GM21515 (cell line): ENCODE measurements around the gene HDAC3.
"Not testable (repeated sequence)": the region's sequence is repeated elsewhere in the genome, so short reads cannot be mapped to it uniquely, and the experiment has no call there.

Experiments
- ATAC-seq: cut with Tn5 transposase; IDR thresholded peaks from one replicate; pipeline ENCODE4 v1.9.1; 2021; ENCODE audit not compliant: unreplicated experiment

The HDAC3 gene

DNA sequence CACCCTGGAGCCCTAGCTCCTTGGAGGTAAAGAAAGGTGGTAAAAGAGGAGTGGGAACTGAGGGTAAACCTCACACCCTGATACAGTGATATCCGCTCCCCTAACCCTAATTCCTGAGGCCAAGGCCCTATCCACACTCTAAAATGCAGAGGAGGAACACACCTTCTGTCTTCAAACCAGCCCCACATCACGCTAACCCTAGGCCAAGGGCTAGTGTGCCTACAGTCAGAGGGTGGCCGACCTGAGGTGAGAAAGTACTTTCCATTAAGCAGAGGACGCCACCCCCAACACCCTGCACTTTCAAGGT is 590 bp downstream of the HDAC3 start:
- no peak for ATAC-seq

DNA sequence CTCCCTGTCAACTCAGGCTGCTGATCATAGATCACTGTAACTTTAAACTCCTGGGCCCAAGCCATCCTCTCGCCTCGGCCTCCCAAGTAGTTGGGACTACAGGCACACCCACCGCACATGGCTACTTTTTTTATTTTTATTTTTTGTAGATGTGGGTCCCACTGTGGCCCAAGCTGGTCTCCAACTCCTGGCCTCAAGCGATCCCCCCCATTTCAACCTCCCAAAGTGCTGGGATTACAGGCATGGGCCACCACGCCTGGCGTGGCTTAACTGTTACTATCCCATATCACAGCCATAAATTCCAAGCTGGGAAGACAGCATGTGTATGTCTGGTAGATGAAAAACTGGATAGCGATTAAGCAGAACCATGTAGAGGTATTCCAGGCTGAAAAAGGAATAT is 1.0 kb downstream of the HDAC3 start:
- no peak for ATAC-seq

DNA sequence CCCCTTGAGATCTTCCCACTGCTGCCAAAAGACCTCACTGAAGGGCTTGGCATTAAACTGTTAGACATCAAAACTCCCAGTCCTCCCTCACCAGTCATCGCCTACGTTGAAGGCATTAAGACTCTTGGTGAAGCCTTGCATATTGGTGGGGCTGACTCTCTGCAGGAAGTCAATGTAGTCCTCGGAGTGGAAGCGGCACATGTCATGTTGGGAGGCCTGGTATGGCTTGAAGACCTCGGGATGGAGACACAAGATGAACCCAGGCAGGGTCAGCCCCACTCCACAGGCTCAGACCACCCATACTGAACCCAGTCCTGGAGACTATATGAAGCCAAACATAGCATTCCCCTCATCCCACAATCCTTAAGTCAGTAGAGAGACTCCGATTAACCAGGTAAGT is 1.9 kb downstream of the HDAC3 start:
- ATAC-seq = no peak

DNA sequence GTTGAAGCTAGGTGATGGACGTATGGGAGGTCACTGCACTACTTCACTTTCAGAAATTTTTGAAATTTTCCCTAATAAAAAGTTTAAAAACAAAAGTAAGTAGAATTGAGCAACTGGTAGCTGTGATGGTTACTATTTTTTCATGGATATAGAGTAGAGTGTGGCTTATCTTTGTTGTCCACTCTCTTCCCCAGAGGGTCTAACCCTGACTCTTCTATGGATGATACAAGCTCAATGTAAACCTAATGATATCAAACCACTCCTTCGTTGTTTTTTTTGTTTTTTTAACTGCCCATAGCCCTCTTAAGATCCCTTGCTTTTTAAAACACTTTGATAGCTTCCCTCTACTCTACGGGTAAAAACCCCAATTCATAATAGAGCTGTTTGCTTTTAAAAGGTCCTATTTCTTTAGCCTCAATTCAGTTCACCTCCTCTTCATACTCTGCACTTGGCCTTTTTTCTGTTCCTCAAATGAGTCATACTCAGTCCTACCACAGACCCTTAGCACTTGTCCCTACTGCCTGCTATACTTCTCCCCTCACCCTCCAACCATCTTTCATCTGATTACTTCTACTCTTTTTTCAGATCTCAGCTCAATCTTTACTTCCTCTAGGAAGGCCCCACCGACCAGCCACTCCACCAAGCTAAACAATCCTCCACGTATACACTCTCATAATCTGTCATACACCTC is 2.6 kb downstream of the HDAC3 start:
- ATAC-seq = peak; percentile 67

DNA sequence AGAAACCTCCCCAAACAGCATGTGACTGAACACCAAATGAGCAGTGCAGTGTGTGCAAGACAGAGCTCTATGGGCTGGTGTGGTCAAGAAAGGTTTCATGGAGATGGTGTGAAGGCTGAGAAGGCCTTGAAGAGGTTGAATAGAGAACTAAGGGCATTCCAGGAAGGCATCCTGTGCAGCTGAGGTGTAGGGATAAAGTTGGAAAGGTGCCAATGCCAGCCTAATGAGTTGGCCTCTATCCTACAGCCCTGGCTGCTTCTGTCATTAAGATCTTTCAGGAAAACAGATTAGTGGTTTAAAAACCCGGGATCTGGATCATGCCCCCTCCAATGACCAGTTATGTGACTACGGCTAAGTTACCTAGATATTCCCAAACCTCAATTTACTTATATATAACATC is 4.0 kb downstream of the HDAC3 start:
- no peak for ATAC-seq

DNA sequence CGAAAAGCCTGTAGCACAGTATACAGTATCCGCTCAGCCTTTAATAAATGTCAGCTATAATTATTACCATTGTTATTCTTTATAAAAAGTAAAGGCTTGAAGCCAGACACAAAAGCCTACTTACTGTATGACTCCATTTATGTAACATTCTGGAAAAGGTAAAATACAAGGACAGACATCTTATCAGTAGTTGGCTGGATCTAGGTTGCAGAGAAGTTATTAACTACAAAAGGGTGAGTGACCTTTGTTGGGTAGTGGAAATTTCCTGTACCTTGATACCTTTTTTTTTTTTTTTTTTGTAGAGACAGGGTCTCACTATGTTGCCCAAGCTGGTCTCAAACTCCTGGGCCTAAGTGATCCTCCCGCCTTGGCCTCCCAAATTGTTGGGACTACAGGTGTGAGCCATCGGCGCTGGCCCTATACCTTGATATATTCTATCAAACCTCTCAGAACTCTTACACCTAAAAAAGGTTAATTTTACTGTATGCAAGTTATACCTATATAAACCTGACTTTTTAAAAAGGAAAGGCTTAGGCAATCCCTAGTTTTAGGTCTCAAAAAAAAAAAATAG is 6.0 kb downstream of the HDAC3 start:
- no peak for ATAC-seq

DNA sequence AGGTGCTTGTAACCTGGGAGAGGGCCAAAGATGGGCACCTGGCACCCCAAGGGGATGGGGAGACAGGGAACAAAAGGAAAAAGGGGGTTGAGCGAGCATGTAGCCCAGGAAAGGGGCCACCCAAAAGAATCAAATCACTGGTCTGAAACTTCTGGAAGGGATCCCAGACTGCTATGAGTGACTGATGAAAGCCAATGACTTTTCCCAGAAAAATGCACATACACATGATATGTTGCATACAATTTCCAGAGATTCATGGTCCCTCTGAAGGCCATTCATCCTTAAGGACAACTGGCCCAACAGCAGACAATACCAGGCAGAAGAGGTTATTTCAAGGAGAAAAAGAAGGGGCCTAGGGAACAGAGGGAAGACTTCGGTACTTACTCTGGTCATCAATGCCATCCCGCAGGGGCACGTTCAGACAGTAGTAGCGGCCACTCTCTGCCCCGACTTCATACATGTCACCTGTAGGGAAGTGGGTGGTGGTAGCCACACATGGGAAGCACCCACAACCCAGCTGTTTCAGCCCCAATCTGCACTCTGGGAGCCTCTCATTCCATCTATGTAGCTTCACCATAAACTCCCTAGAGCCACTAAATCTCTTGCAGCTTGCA is 8.4 kb downstream of the HDAC3 start:
- no peak for ATAC-seq

DNA sequence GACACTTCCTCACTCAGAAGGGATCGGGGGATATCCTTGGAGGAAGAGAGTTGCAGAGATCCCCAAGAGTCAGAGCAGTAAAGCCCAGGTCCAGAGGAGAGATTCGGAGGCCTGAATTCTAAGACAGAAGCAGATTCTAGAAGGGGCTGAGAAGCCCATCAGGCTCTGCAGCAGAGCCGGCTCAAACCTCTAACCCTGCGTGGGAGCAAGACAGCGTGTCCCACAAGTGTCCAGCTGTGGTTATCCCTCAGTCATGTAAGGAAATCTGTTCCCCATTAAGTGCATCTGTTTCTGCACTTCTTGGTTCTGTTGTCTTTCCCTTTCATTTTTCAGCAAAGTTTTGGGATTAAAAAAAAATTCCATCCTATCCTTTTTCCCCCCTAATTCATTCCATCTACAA is 13.0 kb downstream of the HDAC3 start:
- ATAC-seq = no peak

DNA sequence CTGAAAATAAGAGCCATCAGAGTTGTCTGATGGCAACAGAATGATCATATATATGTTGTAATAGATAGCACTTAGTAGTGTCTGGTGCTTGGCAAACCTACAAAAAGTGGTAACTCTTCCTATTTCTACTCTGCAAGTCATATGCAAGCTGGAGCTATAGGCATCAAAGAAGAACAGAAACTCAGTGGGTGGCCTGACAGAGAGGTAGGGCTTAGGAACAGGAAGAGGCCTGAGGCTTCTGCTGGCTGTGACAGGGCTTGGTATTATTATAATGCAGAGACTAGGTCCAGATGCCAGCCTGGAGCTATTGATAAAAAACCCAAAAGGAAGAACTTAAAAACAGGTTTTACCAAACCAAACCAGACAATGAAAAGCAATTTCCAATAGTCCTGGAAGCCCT is 13.5 kb downstream of the HDAC3 start:
- ATAC-seq = peak; percentile 55

DNA sequence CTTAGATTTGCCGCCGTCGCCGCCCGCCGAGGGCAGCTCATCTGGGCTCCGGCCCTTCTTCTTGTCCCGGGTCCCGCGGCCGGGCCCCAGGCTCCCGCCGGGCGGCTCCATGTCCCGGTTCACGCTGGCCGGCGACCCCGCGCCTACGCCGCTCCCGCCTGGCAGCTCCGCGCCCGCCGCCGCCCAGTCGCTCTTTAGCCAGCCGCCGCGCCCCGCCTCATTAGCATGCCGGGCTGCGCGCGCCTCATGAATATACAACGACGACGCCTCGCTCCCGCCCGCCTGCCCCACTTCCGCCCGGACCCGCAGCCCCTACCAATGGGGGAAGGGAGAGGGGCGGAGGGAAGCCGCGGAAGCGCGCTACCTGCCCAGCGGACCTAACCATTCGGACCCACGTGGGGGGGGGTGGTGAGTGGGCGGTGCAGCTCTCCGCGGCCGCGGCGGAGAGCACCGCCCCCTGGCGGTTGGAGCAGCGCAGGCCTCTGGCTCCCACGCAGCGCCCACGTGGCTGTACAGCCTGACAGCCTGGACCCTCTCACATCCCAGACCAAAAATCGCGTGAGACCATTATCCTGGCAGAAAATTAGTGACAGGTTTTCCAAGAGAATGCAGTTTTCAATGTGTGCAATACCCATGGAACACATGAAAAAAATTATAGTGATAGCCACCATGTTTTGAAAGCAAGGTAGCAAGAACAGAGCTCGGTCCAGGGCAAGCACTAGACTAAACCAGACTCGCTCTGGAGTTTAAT is 17.7 kb downstream of the HDAC3 start, which contains the start of gene DIAPH1:
DIAPH1 (minus strand) TSS at position 197 of the 751 bp plus-strand sequence; CDS start at position 111, 86 bp downstream.
- ATAC-seq = peak; percentile 81

DNA sequence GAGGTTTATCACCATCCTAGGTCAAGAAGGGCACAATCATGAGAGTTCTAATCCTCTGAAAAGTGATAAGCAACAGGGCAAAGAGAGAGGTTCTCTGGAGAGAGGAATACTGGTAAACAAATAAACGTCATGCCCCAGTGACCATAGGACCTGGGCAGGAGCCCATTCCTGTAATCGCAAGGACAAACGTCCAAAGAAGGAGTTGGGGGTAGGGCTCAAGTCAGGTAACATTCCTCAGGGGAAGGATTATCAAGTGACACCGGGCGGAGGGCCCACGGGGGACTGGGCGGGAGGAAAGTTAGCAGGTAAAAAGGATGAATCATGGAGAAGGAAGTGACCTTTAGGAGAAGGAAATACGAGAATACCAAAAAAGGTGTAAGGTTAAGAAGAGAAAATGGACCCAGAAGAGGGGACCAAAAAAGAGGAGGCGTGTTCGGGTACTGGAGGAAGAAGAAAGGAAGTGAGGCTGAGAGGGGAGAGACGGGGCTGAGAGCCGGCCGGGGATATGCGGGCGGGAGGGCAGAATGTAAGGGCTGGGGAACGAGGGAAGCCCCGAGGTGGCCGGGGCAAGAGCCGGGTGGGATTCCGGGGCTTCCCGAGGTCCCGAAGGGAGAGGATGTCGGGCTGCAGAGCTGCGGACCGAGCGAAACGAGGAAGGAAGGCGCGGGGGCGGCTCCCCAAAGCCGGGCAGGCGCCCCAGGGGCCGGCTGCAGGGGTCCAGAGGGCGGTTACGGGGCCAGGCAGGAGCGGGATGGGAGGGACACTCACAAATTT is 18.4 kb downstream of the HDAC3 start:
- ATAC-seq = peak; percentile 28

DNA sequence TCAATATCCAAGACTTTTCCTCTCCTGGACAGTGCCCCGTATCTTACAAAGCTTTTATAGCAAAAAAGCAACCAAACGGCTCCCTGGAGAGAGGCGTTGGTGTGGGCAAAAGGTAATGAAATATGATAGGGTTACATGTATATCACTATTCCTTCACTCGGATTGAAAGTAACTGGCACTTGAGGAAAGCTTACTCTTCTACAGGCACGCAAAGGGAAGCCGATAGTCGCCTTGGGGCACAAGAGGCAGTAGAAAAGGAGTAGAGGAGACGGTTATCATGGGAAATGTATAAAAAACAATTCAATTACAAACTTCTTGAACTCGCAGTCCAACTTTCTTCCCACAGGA is 19.0 kb downstream of the HDAC3 start:
- no peak for ATAC-seq

DNA sequence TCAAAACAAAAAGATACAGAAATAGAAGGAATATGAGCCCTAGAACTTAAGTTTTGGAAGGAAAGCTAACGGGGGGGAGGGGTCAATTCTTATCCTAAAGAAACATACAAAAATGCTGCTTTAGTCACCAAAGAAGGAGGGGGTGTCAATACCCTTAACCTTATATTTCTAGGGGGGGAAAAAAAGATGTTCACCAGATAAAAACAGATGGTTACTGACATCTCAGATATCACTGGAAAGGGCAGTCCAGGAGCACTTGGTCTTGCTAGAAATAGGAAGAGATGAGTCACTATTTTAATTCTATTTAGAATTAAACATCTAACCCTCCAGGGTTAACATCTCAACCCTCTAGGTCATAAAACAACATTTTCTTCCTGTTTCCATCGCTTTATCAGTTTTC is 19.5 kb downstream of the HDAC3 start:
- no peak for ATAC-seq

DNA sequence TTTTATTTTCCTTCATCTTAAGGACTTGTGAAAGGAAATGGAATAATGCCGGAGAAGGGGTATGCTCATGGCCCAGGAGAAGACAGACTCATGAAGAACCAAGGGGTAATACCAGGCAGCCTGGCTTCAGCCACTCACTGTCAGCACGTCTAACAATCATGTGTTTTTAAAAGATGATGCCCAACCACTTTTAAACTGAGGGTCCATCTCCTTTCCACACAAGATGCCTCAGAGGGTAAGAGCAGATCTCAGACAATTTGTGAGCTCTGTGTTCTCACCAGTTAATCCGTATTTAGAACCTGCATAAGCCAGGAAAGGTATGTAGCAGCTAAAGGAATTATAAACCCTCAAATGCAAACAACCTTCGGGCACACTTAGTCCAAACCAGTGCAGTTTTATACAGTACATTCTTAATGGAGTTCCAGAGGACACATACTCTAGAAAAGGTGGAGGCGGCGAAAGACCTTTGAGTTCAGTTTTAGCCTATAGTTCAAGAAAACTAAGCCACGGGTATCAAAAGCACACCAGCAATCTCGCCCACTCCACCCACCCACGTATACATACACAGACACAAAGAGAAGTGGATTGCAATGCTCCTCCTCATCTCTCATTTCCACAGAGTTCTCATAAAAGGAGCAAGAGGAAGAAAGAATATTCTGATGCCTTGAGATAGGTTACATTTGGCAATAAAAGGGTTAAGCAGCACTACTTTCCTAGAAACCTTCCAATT is 20.5 kb downstream of the HDAC3 start:
- ATAC-seq = no peak

DNA sequence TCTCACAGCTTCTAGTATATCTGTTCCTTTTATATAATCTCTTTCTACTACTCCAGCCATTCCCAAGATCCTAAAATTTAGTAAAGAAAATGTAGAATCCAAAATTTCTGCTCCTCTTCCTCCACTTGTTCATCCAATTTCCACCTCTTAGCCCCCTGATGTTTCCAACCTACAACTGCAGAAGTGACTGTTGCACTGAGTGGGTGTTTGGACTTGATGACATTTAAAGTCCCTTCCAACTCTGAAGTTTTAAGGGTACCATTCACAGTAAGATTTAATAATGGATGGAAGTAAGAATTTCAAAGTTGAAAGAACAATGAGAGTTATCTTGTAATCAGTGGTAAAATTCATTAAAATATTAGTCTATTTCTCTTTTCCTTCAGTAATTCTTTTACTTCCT is 23.3 kb downstream of the HDAC3 start:
- ATAC-seq = no peak

DNA sequence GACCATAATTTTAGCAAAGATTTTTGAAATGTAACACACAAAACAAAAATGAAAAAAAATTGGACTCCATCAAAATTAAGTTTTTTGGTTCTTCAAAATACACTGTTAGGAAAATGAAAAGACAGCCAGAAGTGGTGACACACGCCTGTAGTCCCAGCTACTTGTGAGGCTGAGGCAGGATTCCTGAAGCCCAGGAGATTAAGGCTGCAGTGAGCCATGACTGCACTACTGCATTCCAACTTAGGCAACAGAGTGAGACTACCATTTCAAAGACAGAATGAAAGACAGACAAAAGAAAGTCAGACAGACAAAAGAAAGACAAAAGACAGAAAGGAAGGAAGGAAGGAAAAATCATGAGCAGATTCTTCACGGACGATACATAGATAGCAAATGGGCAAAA is 25.4 kb downstream of the HDAC3 start:
- ATAC-seq = no peak

DNA sequence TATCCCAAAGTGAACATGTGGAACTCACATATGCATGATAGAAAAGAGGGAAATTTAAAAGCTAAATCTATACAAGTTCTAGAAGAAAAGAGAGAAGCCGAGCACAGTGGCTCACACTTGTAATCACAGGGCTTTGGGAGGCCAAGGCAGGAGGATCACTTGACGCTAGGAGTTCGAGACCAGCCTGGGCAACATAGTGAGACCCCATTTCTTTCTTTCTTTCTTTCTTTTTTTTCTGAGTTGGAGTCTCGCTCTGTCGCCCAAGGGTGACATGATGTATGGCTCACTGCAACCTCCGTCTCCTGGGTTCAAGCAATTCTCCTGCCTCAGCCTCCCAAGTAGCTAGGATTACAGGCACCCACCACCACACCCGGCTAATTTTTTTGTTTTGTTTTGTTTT is 26.7 kb downstream of the HDAC3 start:
- not testable (repeated sequence) for ATAC-seq

DNA sequence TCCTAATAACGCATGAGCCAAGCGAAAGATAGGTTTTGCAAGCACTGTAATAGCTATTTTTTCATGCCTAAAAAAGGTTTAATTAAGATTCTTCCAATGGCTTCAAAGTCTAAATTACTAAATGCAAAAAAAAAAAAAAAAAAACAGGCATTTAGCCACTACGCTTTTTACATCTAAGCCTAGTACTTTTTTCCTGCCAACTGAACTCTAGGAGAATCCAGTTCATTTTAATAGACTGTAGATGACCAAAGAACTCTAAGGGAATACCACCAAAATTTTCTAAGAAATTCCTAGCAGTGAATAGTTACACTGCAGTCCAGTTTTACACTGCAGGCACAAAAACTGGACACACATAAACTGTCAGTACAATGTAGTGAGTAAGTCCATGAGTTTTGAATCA is 27.6 kb downstream of the HDAC3 start:
- ATAC-seq = no peak

DNA sequence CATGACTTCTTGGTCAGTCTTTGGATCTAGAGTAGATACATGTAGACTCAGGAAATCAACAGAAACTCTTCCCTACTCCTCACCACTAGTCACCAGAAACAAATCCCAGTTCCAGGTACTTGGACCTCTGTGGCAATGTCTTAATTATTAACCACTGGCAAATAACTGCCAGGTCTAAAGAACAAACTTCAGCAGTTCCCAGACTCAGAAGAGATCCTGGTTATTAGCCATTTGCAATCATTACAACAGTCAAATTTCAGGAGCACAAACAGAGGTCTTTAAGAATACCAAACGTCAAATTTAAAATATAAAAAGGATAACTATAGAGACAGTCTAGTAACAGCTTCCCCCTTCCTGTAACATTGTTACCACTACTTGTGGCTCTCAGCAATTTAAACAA is 28.1 kb downstream of the HDAC3 start:
- no peak for ATAC-seq

DNA sequence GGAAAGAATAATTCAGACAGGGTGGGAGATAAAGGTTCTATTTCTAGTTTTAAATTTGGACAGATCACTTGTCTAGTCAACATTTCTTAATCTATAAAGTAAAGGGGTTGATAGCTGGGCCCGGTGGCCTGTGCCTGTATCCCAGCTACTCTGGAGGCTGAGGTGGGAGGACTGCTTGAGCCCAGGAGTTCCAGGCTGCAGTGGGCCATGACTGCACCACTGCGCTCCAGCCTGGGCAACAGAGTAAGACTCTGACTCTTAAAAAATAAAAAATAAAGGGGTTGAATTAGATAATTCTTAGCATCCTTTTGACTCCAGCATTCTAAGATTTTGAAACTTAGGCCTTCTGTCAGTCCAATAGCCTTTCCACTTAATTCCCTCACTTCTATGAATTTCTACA is 28.6 kb downstream of the HDAC3 start:
- ATAC-seq = no peak
